ENCODE results near the gene FAM98B.

The FAM98B gene

GRCh38 chr15:38490242-38490922, 36.5 kb downstream of the FAM98B start:
- Histone ChIP-seq H3K27ac (ENCODE audit: low read depth, low read length) (no peak overlapping the region), H3K27me3 (ENCODE audit: control insufficient read depth, insufficient read depth, low read length) (no peaks in the 10 kb centered on the region), H3K4me3 (ENCODE audit: low read length) (no peak overlapping the region), H3K9ac (ENCODE audit: low read length) (no peak overlapping the region), H3K4me1 (ENCODE audit: control insufficient read depth, insufficient read depth, low read length) (no peaks in the 10 kb centered on the region), H3K36me3 (ENCODE audit: control insufficient read depth, insufficient read depth, low read length) (no peaks in the 10 kb centered on the region)

DNA sequence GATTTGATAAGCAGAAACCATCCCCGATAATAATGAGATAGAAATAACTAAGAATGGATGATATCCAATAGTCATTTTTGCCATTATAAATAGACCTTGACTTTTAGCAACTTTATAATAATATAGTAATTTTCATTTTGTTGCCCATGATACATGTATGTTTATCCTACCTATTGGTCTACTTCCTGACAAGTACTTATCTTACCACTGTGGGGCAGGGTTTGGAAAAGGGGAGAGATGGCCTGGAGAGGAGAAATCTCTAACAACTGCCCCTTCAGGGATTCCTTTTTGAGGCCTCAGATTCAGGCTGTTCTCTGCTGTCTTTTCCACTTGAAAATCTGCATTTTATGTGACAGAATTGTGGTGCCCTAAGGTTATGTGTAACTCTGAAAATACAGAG, 42.2 kb downstream of the FAM98B start:
- H3K4me1 ChIP-seq (ENCODE audit: control insufficient read depth, insufficient read depth, low read length), result no peaks in the 10 kb centered on the region
- no peak overlapping the region for H3K4me3 ChIP-seq (ENCODE audit: low read length)
- no peaks in the 10 kb centered on the region for H3K27me3 ChIP-seq (ENCODE audit: control insufficient read depth, insufficient read depth, low read length)
- no peak overlapping the region for H3K27ac ChIP-seq (ENCODE audit: low read depth, low read length)
- no peak overlapping the region for H3K9ac ChIP-seq (ENCODE audit: low read length)
- H3K36me3 ChIP-seq (ENCODE audit: control insufficient read depth, insufficient read depth, low read length), result no peaks in the 10 kb centered on the region

- no peaks in the 10 kb centered on the region for H3K36me3 ChIP-seq (ENCODE audit: control insufficient read depth, insufficient read depth, low read length)
- H3K27me3 ChIP-seq (ENCODE audit: control insufficient read depth, insufficient read depth, low read length), result no peaks in the 10 kb centered on the region
- H3K4me3 ChIP-seq (ENCODE audit: low read length), result no peak overlapping the region
- H3K9ac ChIP-seq (ENCODE audit: low read length), result no peak overlapping the region
- no peak overlapping the region for H3K27ac ChIP-seq (ENCODE audit: low read depth, low read length)
- H3K4me1 ChIP-seq (ENCODE audit: control insufficient read depth, insufficient read depth, low read length), result no peaks in the 10 kb centered on the region
Measured at GRCh38 chr15:38499651-38500050, 45.7 kb downstream of the FAM98B start.

DNA sequence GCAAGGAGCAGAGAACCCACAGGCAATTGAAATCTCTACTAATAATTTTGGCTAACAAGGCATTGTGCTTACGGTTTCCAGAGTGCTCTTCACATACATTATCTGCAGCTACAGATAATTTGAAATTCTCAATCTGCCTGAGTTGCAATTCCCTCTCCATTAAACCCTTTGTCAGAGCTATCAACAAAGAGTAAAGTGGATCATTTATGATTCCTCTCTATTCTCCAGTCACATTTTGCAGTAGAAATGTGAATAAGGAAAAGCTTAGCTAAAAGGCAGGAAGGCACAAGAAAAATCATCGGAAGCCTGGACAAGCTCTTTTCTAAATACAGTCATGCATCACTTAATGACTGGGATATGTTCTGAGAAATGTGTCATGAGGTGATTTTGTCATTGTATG, 49.6 kb downstream of the FAM98B start:
- Histone ChIP-seq H3K27ac (ENCODE audit: low read depth, low read length) (no peak overlapping the region), H3K9ac (ENCODE audit: low read length) (no peak overlapping the region), H3K27me3 (ENCODE audit: control insufficient read depth, insufficient read depth, low read length) (no peaks in the 10 kb centered on the region), H3K4me3 (ENCODE audit: low read length) (no peak overlapping the region), H3K36me3 (ENCODE audit: control insufficient read depth, insufficient read depth, low read length) (no peaks in the 10 kb centered on the region), H3K4me1 (ENCODE audit: control insufficient read depth, insufficient read depth, low read length) (no peaks in the 10 kb centered on the region)

DNA sequence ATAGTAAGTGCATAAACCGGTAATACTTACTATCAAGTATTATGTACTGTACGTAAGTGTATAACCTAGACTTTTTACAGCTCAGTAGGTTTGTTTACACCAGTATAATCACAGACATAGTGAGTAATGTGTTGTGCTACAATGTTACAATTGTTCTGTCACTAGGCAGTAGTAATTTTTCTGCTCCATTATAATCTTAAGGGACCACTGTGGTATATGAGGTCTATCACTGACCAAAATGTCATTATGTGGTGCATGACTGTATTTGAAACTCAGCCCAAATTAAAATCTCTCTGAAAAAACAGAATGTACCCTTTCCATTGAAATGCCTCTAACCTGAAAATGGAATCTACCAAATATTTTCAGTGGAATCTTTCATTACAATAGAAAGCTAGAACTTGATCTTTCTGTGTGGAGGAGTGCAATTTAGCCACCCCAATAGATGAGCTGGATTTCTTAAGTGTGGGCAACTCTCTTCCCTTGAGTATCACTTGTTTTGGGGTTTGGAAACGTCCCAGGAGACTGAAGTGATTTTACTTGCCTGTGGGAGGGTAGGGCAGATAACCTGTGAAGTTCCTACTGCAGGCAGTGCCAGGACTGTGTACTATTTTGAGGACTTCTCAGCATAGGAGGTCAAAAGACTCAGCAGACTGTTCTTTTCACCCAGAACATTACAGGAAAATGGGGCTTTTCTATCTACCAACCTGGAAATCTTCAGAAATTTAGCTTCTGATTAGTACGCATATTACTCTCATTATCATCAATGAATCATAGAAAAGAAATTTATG, 50.9 kb downstream of the FAM98B start:
- Histone ChIP-seq H3K36me3 (ENCODE audit: control insufficient read depth, insufficient read depth, low read length) (no peaks in the 10 kb centered on the region), H3K27me3 (ENCODE audit: control insufficient read depth, insufficient read depth, low read length) (no peaks in the 10 kb centered on the region), H3K4me3 (ENCODE audit: low read length) (no peak overlapping the region), H3K9ac (ENCODE audit: low read length) (no peak overlapping the region), H3K4me1 (ENCODE audit: control insufficient read depth, insufficient read depth, low read length) (no peaks in the 10 kb centered on the region), H3K27ac (ENCODE audit: low read depth, low read length) (no peak overlapping the region)

GRCh38 chr15:38506997-38507396, 53.1 kb downstream of the FAM98B start:
- Histone ChIP-seq H3K4me3 (ENCODE audit: low read length) (no peak overlapping the region), H3K27me3 (ENCODE audit: control insufficient read depth, insufficient read depth, low read length) (no peaks in the 10 kb centered on the region), H3K4me1 (ENCODE audit: control insufficient read depth, insufficient read depth, low read length) (no peaks in the 10 kb centered on the region), H3K27ac (ENCODE audit: low read depth, low read length) (no peak overlapping the region), H3K36me3 (ENCODE audit: control insufficient read depth, insufficient read depth, low read length) (no peaks in the 10 kb centered on the region), H3K9ac (ENCODE audit: low read length) (no peak overlapping the region)

DNA sequence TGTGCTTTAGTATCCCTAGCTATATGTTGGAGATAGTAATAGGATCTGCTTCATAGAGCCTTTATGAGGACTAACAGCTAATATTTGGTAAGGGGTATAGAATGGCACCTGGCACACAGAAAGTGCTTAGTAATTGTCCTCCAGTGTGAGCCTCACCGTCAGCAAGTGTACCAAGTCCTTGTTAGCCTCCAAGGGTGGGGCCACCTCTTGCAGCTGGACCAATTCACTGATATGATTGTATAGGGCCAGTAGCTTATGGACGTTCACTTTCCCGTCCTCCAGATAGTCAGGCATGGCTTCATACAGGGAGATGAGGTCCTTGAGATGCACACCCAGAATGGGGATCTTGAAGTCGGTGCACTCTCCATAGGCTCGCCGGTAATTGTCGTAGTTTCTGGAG, 53.6 kb downstream of the FAM98B start:
- no peak overlapping the region for H3K27ac ChIP-seq (ENCODE audit: low read depth, low read length)
- H3K9ac ChIP-seq (ENCODE audit: low read length), result no peak overlapping the region
- no peaks in the 10 kb centered on the region for H3K27me3 ChIP-seq (ENCODE audit: control insufficient read depth, insufficient read depth, low read length)
- H3K4me1 ChIP-seq (ENCODE audit: control insufficient read depth, insufficient read depth, low read length), result no peaks in the 10 kb centered on the region
- no peak overlapping the region for H3K4me3 ChIP-seq (ENCODE audit: low read length)
- no peaks in the 10 kb centered on the region for H3K36me3 ChIP-seq (ENCODE audit: control insufficient read depth, insufficient read depth, low read length)

DNA sequence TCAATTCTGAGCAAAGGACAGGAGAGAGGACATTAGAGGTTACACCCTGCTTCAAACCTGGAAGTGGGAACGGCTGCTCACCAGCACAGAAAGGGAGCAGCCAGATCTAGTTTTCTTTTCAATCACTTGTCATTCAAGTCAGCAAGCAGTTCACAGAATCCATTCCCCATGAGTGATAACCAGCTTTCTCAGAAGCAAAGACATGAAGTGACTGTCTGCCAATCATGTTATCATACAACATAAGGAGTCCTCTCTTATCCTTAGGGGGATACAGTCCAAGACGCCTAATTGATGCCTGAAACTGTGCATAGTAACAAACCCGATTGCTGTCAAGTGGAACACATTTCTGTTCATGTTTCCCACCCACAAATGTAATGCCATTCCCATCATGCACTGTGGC, 54.7 kb downstream of the FAM98B start:
- no peak overlapping the region for H3K4me3 ChIP-seq (ENCODE audit: low read length)
- no peaks in the 10 kb centered on the region for H3K36me3 ChIP-seq (ENCODE audit: control insufficient read depth, insufficient read depth, low read length)
- H3K4me1 ChIP-seq (ENCODE audit: control insufficient read depth, insufficient read depth, low read length), result no peaks in the 10 kb centered on the region
- no peak overlapping the region for H3K27ac ChIP-seq (ENCODE audit: low read depth, low read length)
- no peak overlapping the region for H3K9ac ChIP-seq (ENCODE audit: low read length)
- H3K27me3 ChIP-seq (ENCODE audit: control insufficient read depth, insufficient read depth, low read length), result no peaks in the 10 kb centered on the region

DNA sequence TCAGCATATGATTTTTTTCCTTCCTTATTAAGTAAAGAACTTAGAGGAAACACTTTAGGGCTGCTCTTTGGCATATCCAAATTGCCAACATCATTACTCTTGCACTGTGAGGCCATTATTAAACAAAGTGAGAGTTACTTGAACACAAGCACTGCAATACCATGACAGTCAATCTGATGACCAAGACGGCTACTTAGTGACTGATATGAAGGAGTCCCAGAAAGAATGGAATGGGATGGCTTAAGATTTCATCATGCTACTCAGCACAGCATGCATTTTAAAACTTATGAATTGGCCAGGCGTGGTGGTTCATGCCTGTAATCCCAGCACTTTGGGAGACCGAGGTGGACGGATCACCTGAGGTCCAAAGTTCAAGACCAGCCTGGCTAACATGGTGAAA, 55.2 kb downstream of the FAM98B start:
- H3K36me3 ChIP-seq (ENCODE audit: control insufficient read depth, insufficient read depth, low read length), result no peaks in the 10 kb centered on the region
- no peak overlapping the region for H3K9ac ChIP-seq (ENCODE audit: low read length)
- H3K27me3 ChIP-seq (ENCODE audit: control insufficient read depth, insufficient read depth, low read length), result no peaks in the 10 kb centered on the region
- H3K4me1 ChIP-seq (ENCODE audit: control insufficient read depth, insufficient read depth, low read length), result no peaks in the 10 kb centered on the region
- no peak overlapping the region for H3K4me3 ChIP-seq (ENCODE audit: low read length)
- no peak overlapping the region for H3K27ac ChIP-seq (ENCODE audit: low read depth, low read length)

GRCh38 chr15:38512901-38513300, 59.0 kb downstream of the FAM98B start:
- no peaks in the 10 kb centered on the region for H3K36me3 ChIP-seq (ENCODE audit: control insufficient read depth, insufficient read depth, low read length)
- no peak overlapping the region for H3K4me3 ChIP-seq (ENCODE audit: low read length)
- no peak overlapping the region for H3K27ac ChIP-seq (ENCODE audit: low read depth, low read length)
- no peak overlapping the region for H3K9ac ChIP-seq (ENCODE audit: low read length)
- no peaks in the 10 kb centered on the region for H3K27me3 ChIP-seq (ENCODE audit: control insufficient read depth, insufficient read depth, low read length)
- H3K4me1 ChIP-seq (ENCODE audit: control insufficient read depth, insufficient read depth, low read length), result no peaks in the 10 kb centered on the region

DNA sequence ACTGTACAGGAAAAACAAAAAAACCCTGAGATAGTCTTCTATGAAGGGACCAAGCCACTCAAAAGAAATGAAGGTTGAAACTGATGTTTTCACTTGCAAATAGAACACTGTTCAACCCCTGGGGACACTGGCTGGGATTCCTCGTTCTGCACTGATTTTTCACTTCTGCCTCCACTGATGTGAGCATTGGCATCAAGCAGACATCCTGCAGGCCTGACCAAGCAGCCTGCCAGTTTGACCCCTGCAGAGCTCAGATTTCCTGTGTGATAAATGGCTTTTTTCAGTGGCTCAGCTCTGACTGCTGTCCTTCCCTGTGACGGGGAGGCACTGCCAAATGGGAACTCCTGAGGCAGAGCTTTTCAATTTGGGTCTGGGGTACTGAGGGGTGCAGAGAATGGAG, 60.7 kb downstream of the FAM98B start:
- Histone ChIP-seq H3K4me1 (ENCODE audit: control insufficient read depth, insufficient read depth, low read length) (no peaks in the 10 kb centered on the region), H3K9ac (ENCODE audit: low read length) (no peak overlapping the region), H3K27me3 (ENCODE audit: control insufficient read depth, insufficient read depth, low read length) (no peaks in the 10 kb centered on the region), H3K4me3 (ENCODE audit: low read length) (no peak overlapping the region), H3K27ac (ENCODE audit: low read depth, low read length) (no peak overlapping the region), H3K36me3 (ENCODE audit: control insufficient read depth, insufficient read depth, low read length) (no peaks in the 10 kb centered on the region)

DNA sequence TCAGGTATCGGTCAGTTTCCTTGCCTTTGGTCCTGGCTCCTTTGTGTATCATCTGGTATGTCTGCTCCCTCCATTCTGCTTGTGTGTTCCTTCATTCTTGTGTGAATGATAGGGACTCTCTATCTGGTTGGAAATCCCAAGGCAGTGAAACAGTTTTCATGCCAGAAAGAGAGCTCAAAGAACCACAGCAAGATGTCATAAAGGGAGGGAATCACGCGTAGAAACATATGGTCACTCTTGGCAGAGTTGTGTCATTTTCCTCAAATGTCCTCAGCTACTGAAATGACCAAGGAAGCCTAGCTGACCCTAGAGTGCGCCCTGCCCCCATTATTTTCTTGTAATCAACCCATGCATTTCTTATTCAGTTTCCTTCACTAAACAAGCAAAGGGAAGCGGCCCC, 62.7 kb downstream of the FAM98B start:
- no peaks in the 10 kb centered on the region for H3K27me3 ChIP-seq (ENCODE audit: control insufficient read depth, insufficient read depth, low read length)
- no peak overlapping the region for H3K9ac ChIP-seq (ENCODE audit: low read length)
- H3K36me3 ChIP-seq (ENCODE audit: control insufficient read depth, insufficient read depth, low read length), result no peaks in the 10 kb centered on the region
- no peaks in the 10 kb centered on the region for H3K4me1 ChIP-seq (ENCODE audit: control insufficient read depth, insufficient read depth, low read length)
- no peak overlapping the region for H3K27ac ChIP-seq (ENCODE audit: low read depth, low read length)
- no peak overlapping the region for H3K4me3 ChIP-seq (ENCODE audit: low read length)
